ENCODE measurements around the gene MRS2.
A peak's percentile ranks its signal among the peaks of the same experiment; 100 is the strongest.
"Not testable (repeated sequence)": the region's sequence is repeated elsewhere in the genome, so short reads cannot be mapped to it uniquely, and the experiment has no call there.

MRS2 gene

GRCh38 chr6:24401458-24401857, 1.3 kb upstream of the MRS2 start:
- Histone ChIP-seq H3K4me1 (peaks cover 0 to 15% (median 2%) of the 10 kb centered on the region in 10 experiments; a peak in 9 of 20 replicates), H3K4me3 (no peak overlapping the region), H3K9me3 (replicated peaks in 1 of 11) (peaks cover 8 to 34% (median 21%) of the 10 kb centered on the region in 11 experiments), H3K9ac (no peak overlapping the region), H3K36me3 (peaks cover 0 to 17% (median 3%) of the 10 kb centered on the region in 11 experiments; a peak in 6 of 22 replicates), H3K4me2 (no peak overlapping the region), H4K20me1 (peaks cover 0 to 15% (median 0%) of the 10 kb centered on the region in 11 experiments; a peak in 8 of 22 replicates), H3K27ac (no peak overlapping the region), H3K27me3 (peaks cover 35 to 63% (median 56%) of the 10 kb centered on the region in 11 experiments)
- TF ChIP-seq Cebpa-rat (IDR thresholded peaks at IDR 0.05), result no peak

- peak overlapping the region; percentile 72 to 84 (median 78) for H3K9ac ChIP-seq
- H3K36me3 ChIP-seq, result peaks cover 0 to 32% (median 10%) of the 10 kb centered on the region in 11 experiments; a peak in 19 of 22 replicates
- H3K27ac ChIP-seq, result peak overlapping the region in 10 of 11 experiments; percentile 49 to 74 (median 68); a peak in 20 of 22 replicates
- H4K20me1 ChIP-seq, result peaks cover 0 to 21% (median 6%) of the 10 kb centered on the region in 11 experiments; a peak in 11 of 22 replicates
- H3K4me3 ChIP-seq, result peak overlapping the region; percentile 64 to 83 (median 73)
- TF ChIP-seq Cebpa-rat (IDR thresholded peaks at IDR 0.05), result no peak
- peaks cover 0 to 15% (median 2%) of the 10 kb centered on the region in 10 experiments; a peak in 9 of 20 replicates for H3K4me1 ChIP-seq
- H3K27me3 ChIP-seq, result peaks cover 35 to 63% (median 56%) of the 10 kb centered on the region in 11 experiments
- H3K4me2 ChIP-seq, result peak overlapping the region; percentile 41 to 80 (median 70)
- peaks cover 0 to 14% (median 7%) of the 10 kb centered on the region in 11 experiments; a peak in 7 of 22 replicates for H3K9me3 ChIP-seq (replicated peaks in 1 of 11)
Measured at GRCh38 chr6:24403501-24403824, 727 bp downstream of the MRS2 start.

- peaks cover 0 to 21% (median 6%) of the 10 kb centered on the region in 11 experiments; a peak in 11 of 22 replicates for H4K20me1 ChIP-seq
- no peak overlapping the region for H3K9ac ChIP-seq
- H3K36me3 ChIP-seq, result peaks cover 7 to 50% (median 17%) of the 10 kb centered on the region in 11 experiments; a peak in 21 of 22 replicates
- peaks cover 0 to 14% (median 7%) of the 10 kb centered on the region in 11 experiments; a peak in 7 of 22 replicates for H3K9me3 ChIP-seq (replicated peaks in 1 of 11)
- H3K4me3 ChIP-seq, result no peak overlapping the region
- H3K27me3 ChIP-seq, result peaks cover 35 to 52% (median 45%) of the 10 kb centered on the region in 11 experiments
- peaks cover 0 to 15% (median 2%) of the 10 kb centered on the region in 10 experiments; a peak in 9 of 20 replicates for H3K4me1 ChIP-seq
- no peak overlapping the region for H3K27ac ChIP-seq
- no peak for TF ChIP-seq Cebpa-rat (IDR thresholded peaks at IDR 0.05)
- H3K4me2 ChIP-seq, result no peak overlapping the region
Measured at GRCh38 chr6:24405262-24405661, 2.5 kb downstream of the MRS2 start.

- H3K27ac ChIP-seq, result no peak overlapping the region
Measured at GRCh38 chr6:24408719-24409410, 6.1 kb downstream of the MRS2 start.

GRCh38 chr6:24410622-24411021, 7.9 kb downstream of the MRS2 start:
- H3K4me3 ChIP-seq, result no peak overlapping the region
- H3K27ac ChIP-seq, result no peak overlapping the region
- H3K27me3 ChIP-seq, result no peaks in the 10 kb centered on the region
- H3K4me1 ChIP-seq, result peaks cover 0 to 5% (median 0%) of the 10 kb centered on the region in 10 experiments; a peak in 2 of 20 replicates
- no peak overlapping the region for H3K9ac ChIP-seq
- TF ChIP-seq Cebpa-rat (IDR thresholded peaks at IDR 0.05), result no peak
- H3K36me3 ChIP-seq, result peaks cover 34 to 89% (median 43%) of the 10 kb centered on the region in 11 experiments
- no peak overlapping the region for H3K4me2 ChIP-seq
- H3K9me3 ChIP-seq (replicated peaks in 1 of 11), result peaks cover 0 to 8% (median 5%) of the 10 kb centered on the region in 11 experiments; a peak in 6 of 22 replicates
- H4K20me1 ChIP-seq, result peaks cover 0 to 7% (median 0%) of the 10 kb centered on the region in 11 experiments; a peak in 6 of 22 replicates

More at GRCh38 chr6:24408719-24409410, 6.1 kb downstream of the MRS2 start:
- peaks cover 0 to 8% (median 0%) of the 10 kb centered on the region in 11 experiments; a peak in 2 of 22 replicates for H3K9me3 ChIP-seq (replicated peaks in 1 of 11)
- peaks cover 0 to 10% (median 2%) of the 10 kb centered on the region in 10 experiments; a peak in 9 of 20 replicates for H3K4me1 ChIP-seq
- no peak overlapping the region for H3K4me3 ChIP-seq
- no peak overlapping the region for H3K4me2 ChIP-seq
- peaks cover 0 to 19% (median 3%) of the 10 kb centered on the region in 11 experiments; a peak in 10 of 22 replicates for H4K20me1 ChIP-seq
- peaks cover 5 to 16% (median 10%) of the 10 kb centered on the region in 11 experiments for H3K27me3 ChIP-seq
- H3K9ac ChIP-seq, result no peak overlapping the region
- TF ChIP-seq Cebpa-rat (IDR thresholded peaks at IDR 0.05), result no peak
- H3K36me3 ChIP-seq, result peaks cover 26 to 84% (median 44%) of the 10 kb centered on the region in 11 experiments

GRCh38 chr6:24412294-24412693, 9.6 kb downstream of the MRS2 start:
- peaks cover 0 to 7% (median 0%) of the 10 kb centered on the region in 11 experiments; a peak in 6 of 22 replicates for H4K20me1 ChIP-seq
- H3K9me3 ChIP-seq (replicated peaks in 1 of 11), result peaks cover 0 to 8% (median 5%) of the 10 kb centered on the region in 11 experiments; a peak in 6 of 22 replicates
- H3K27me3 ChIP-seq, result no peaks in the 10 kb centered on the region
- peaks cover 0 to 5% (median 0%) of the 10 kb centered on the region in 10 experiments; a peak in 2 of 20 replicates for H3K4me1 ChIP-seq
- H3K36me3 ChIP-seq, result peaks cover 42 to 93% (median 59%) of the 10 kb centered on the region in 11 experiments
- H3K4me3 ChIP-seq, result no peak overlapping the region
- peak overlapping the region in 1 of 11 experiments; percentile 29; a peak in 1 of 22 replicates for H3K27ac ChIP-seq
- H3K9ac ChIP-seq, result no peak overlapping the region
- no peak for TF ChIP-seq Cebpa-rat (IDR thresholded peaks at IDR 0.05)
- H3K4me2 ChIP-seq, result peak overlapping the region in 1 of 11 experiments; percentile 7; a peak in 1 of 22 replicates

- not testable (repeated sequence) for H4K20me1 ChIP-seq; H3K4me2 ChIP-seq; H3K4me1 ChIP-seq; H3K4me3 ChIP-seq; H3K27ac ChIP-seq; H3K9me3 ChIP-seq (replicated peaks in 1 of 11); H3K9ac ChIP-seq; H3K27me3 ChIP-seq
- H3K36me3 ChIP-seq, result peaks cover 53 to 94% (median 67%) of the 10 kb centered on the region in 11 experiments
Measured at GRCh38 chr6:24414531-24414930, 11.8 kb downstream of the MRS2 start.

GRCh38 chr6:24415753-24416152, 13.0 kb downstream of the MRS2 start:
- Histone ChIP-seq H3K9ac (no peak overlapping the region), H3K4me2 (no peak overlapping the region), H3K27ac (no peak overlapping the region), H3K27me3 (no peaks in the 10 kb centered on the region), H3K4me3 (no peak overlapping the region), H4K20me1 (no peaks in the 10 kb centered on the region), H3K9me3 (replicated peaks in 1 of 11) (peaks cover 0 to 8% (median 5%) of the 10 kb centered on the region in 11 experiments; a peak in 6 of 22 replicates), H3K36me3 (peaks cover 44 to 94% (median 67%) of the 10 kb centered on the region in 11 experiments), H3K4me1 (peaks cover 0 to 5% (median 0%) of the 10 kb centered on the region in 10 experiments; a peak in 2 of 20 replicates)
- TF ChIP-seq Cebpa-rat (IDR thresholded peaks at IDR 0.05), result no peak

GRCh38 chr6:24419526-24419925, 16.8 kb downstream of the MRS2 start:
- Histone ChIP-seq H3K36me3 (peaks cover 36 to 100% (median 83%) of the 10 kb centered on the region in 11 experiments), H3K27me3 (no peaks in the 10 kb centered on the region), H4K20me1 (no peaks in the 10 kb centered on the region), H3K4me3 (no peak overlapping the region), H3K9me3 (replicated peaks in 1 of 11) (peaks cover 0 to 5% (median 0%) of the 10 kb centered on the region in 11 experiments; a peak in 4 of 22 replicates), H3K4me2 (no peak overlapping the region), H3K27ac (no peak overlapping the region), H3K4me1 (0 out of 20 replicates have a peak, but pooled peaks cover 0 to 3% (median 0%) of the 10 kb centered on the region in 10 experiments), H3K9ac (no peak overlapping the region)
- no peak for TF ChIP-seq Cebpa-rat (IDR thresholded peaks at IDR 0.05)

All from BLaER1 treated with 17β-estradiol and CSF1 and Interleukin-3, amounts not matched to agents 10 nM and 100 nM (cell line).